Measurements from ENCODE around the gene LRPAP1.

- TF ChIP-seq CTCF (conservative IDR thresholded peaks at IDR 0.05 in 1 of 2, IDR thresholded peaks at IDR 0.05 in 1 of 2; ENCODE audit: low read depth in 1 of 2, low read length in 2 of 2) (no peak), EZH2 (IDR thresholded peaks at IDR 0.05; ENCODE audit: low read length, missing control alignments) (no peak)
These were observed 64.1 kb downstream of the LRPAP1 start for GRCh38 chr4:3468154-3468553.

Measured in fibroblast of lung (primary cell).